Measurements from ENCODE around the gene DOCK1.

DOCK1 gene

DNA sequence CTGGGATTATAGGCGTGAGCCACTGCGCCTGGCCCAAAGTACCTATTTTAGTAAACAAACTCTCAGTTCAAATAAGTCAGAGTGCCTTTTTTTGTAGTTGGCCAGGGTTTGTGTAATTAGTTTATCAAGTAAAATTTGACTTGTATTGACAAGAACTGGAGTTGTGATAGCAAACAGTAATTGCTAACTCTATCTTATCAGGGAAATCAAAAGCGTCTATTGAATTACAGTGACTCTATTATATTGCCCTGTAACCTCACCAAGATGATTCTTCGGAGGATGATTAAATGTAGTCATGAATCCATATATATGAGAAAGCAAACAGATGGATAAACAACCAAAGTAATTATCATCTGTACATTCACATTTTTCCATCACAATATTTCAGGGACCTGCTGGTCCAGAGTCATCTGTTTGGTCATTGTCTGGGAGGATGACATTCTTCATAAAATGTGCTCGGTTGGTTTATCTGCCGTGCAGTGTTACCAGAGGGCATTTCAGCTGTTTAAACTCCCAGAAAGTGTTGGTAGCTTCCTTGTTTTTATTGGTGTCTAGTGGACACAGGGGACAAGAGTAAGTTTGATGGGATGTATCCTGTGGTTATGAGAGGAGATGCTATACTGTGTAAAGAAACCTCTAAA, 35.6 kb downstream of the DOCK1 start:
- no peak overlapping the region for H3K4me3 ChIP-seq (ENCODE audit: low read depth, low read length)
- TF ChIP-seq, protein P1, sequence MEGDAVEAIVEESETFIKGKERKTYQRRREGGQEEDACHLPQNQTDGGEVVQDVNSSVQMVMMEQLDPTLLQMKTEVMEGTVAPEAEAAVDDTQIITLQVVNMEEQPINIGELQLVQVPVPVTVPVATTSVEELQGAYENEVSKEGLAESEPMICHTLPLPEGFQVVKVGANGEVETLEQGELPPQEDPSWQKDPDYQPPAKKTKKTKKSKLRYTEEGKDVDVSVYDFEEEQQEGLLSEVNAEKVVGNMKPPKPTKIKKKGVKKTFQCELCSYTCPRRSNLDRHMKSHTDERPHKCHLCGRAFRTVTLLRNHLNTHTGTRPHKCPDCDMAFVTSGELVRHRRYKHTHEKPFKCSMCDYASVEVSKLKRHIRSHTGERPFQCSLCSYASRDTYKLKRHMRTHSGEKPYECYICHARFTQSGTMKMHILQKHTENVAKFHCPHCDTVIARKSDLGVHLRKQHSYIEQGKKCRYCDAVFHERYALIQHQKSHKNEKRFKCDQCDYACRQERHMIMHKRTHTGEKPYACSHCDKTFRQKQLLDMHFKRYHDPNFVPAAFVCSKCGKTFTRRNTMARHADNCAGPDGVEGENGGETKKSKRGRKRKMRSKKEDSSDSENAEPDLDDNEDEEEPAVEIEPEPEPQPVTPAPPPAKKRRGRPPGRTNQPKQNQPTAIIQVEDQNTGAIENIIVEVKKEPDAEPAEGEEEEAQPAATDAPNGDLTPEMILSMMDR (conservative IDR thresholded peaks at IDR 0.05; ENCODE audit: low read depth, low read length), result no peak
- DNase-seq (ENCODE audit: low read depth), result no peak

GRCh38 chr10:126944191-126944590, 39.0 kb downstream of the DOCK1 start:
- DNase-seq (ENCODE audit: low read depth), result no peak
- H3K4me3 ChIP-seq (ENCODE audit: low read depth, low read length), result no peak overlapping the region
- TF ChIP-seq, protein P1 (conservative IDR thresholded peaks at IDR 0.05; ENCODE audit: low read depth, low read length), result no peak

DNA sequence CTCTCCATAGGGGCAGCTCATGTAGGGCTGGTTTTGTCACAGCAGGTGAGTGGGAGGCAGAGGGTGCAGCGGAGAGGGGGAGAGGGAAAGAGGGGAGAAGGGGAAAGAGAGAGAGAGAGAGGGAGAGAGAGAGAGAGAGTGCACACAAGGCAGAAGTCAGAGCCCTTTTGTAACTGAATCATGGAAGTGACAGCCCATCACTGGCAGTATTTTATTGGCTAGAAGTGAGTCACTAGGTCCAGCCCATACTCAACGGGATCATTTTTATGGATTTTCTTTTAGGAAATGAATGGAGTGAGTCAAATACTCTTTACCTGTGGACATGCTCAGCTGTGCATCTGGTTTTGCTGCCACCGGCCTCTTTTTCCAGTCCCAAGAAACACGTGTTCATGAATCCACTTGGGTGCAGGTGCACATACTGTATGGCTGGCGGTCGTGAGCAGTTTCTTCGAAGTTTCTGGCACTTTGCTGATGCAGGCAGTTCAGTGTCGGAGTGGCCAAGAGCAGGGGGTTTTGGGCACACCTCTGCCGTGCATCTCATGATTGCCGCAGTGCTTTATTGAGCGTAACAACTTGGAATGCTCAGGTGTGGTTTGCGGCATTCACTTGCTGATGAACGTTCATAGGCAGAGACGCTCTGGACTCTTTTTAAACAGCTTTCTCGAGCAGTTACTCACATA, 40.3 kb downstream of the DOCK1 start:
- H3K4me3 ChIP-seq (ENCODE audit: low read depth, low read length), result no peak overlapping the region
- no peak for DNase-seq (ENCODE audit: low read depth)
- TF ChIP-seq, protein P1 (conservative IDR thresholded peaks at IDR 0.05; ENCODE audit: low read depth, low read length), result no peak

- TF ChIP-seq, protein P1 (conservative IDR thresholded peaks at IDR 0.05; ENCODE audit: low read depth, low read length), result no peak
- H3K4me3 ChIP-seq (ENCODE audit: low read depth, low read length), result no peak overlapping the region
- no peak for DNase-seq (ENCODE audit: low read depth)
Observed at GRCh38 chr10:126946746-126947145, 41.5 kb downstream of the DOCK1 start.

DNA sequence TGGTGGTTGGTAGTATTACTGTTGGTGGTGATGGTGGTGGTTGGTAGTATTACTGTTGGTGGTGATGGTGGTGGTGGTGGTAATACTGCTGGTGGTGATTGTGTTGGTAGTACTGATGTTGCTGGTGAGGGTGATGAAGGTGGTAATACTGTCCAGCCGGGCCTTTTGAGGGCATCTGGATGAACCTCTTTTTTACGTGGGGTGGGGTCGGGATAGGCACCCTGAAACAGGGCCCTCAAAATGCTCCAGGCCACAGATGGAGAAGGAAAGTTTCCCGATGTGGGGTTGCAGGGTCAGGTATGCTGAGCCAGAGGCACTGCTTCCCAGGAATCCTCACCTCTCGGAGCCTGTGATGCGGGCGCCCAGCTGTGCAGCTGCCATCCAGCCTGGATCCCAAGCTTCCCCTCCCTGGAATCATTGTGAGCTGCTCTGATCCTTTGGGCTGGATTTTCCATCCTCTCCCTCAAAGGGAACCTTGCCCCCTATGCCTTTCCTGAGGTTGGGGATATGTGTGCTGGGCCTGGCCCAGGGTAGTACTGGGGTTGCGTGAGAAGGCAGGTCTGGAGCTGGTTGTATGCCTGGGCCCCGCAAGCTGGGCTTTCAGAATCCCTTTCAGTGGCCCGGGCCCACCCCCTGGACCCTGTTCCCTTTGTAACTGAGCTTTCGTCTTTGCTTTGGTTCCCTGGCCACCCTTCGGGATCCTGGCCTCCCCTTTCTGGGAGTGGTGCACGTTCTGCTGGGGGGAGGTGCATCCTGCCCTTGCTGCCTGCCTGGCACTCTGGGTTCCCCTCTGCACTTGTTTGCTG, 43.3 kb downstream of the DOCK1 start:
- DNase-seq (ENCODE audit: low read depth), result no peak
- H3K4me3 ChIP-seq (ENCODE audit: low read depth, low read length), result no peak overlapping the region
- TF ChIP-seq, protein P1 (conservative IDR thresholded peaks at IDR 0.05; ENCODE audit: low read depth, low read length), result no peak

GRCh38 chr10:126949161-126949503, 43.9 kb downstream of the DOCK1 start:
- H3K4me3 ChIP-seq (ENCODE audit: low read depth, low read length), result no peak overlapping the region
- no peak for DNase-seq (ENCODE audit: low read depth)
- TF ChIP-seq, protein P1 (conservative IDR thresholded peaks at IDR 0.05; ENCODE audit: low read depth, low read length), result no peak

All from choroid plexus epithelial cell (primary cell).